Endothelial cell (in vitro differentiated cells): Measurements from ENCODE around the gene SLC16A3. TPM values are rescaled to one million over a fixed set of nuclear protein-coding genes. Genes with fewer than 3 reads are reported as not detected.
"Not testable (repeated sequence)": the region's sequence is repeated elsewhere in the genome, so short reads cannot be mapped to it uniquely, and the experiment has no call there.

ENCODE experiments used
- DNase-seq: peaks from one replicate; pipeline ENCODE4 v3.0.0; 2021; ENCODE audit warnings: low spot score
- H3K27ac Mint-ChIP-seq: one replicate; pipeline ENCODE4 v1.8.0; 2021; ENCODE audit warnings: mixed read lengths, inconsistent platforms; ENCODE audit not compliant: unreplicated experiment
- H3K27me3 Mint-ChIP-seq: one replicate; pipeline ENCODE4 v1.8.0; 2021; ENCODE audit warnings: mild to moderate bottlenecking, moderate library complexity, mixed read lengths, inconsistent platforms; ENCODE audit not compliant: unreplicated experiment
- H3K36me3 Mint-ChIP-seq: one replicate; pipeline ENCODE4 v1.8.0; 2021; ENCODE audit warnings: mild to moderate bottlenecking, low read depth, mixed read lengths, inconsistent platforms; ENCODE audit not compliant: unreplicated experiment
- H3K4me1 Mint-ChIP-seq: one replicate; pipeline ENCODE4 v1.8.0; 2021; ENCODE audit warnings: mild to moderate bottlenecking, mixed read lengths, inconsistent platforms; ENCODE audit not compliant: unreplicated experiment
- H3K4me3 Mint-ChIP-seq: one replicate; pipeline ENCODE4 v1.8.0; 2021; ENCODE audit warnings: mild to moderate bottlenecking, mixed read lengths, inconsistent platforms; ENCODE audit not compliant: unreplicated experiment
- H3K9me3 Mint-ChIP-seq: one replicate; pipeline ENCODE4 v1.8.0; 2021; ENCODE audit warnings: mixed read lengths, inconsistent platforms; ENCODE audit not compliant: unreplicated experiment
- CTCF ChIP-seq: fragments of 200-600 bp; sonication (generic); IDR thresholded peaks from one replicate; pipeline ENCODE4 v1.5.0; 2021; ENCODE audit warnings: antibody characterized with exemption; ENCODE audit not compliant: unreplicated experiment
- total RNA-seq: library from RNA; stranded (reverse); fragmentation: NEBNext Ultra II Directional; extraction: Animal tissue kit (Norgen Biotek cat#: 25700); gene quantifications from one replicate; pipeline ENCODE4 v1.2.1, GENCODE V29; 2021; ENCODE audit not compliant: unreplicated experiment

Gene SLC16A3
- total RNA-seq, 1 donor from 2014 or later: 76.2 TPM

GRCh38 chr17:82257473-82257872, 28.6 kb downstream of the SLC16A3 start:
- no peak for DNase-seq
- H3K27ac Mint-ChIP-seq: peak overlapping the region; percentile 48
- no peak for TF ChIP-seq CTCF

GRCh38 chr17:82258555-82258954, 29.7 kb downstream of the SLC16A3 start:
- Mint-ChIP-seq H3K27ac (no peak overlapping the region), H3K4me1 (no peaks in the 10 kb centered on the region), H3K9me3 (no peaks in the 10 kb centered on the region), H3K4me3 (no peak overlapping the region), H3K36me3 (peaks cover 65% of the 10 kb centered on the region), H3K27me3 (peaks cover 1% of the 10 kb centered on the region)
- no peak for DNase-seq
- TF ChIP-seq CTCF: no peak

More at GRCh38 chr17:82257473-82257872, 28.6 kb downstream of the SLC16A3 start:
- Mint-ChIP-seq H3K4me1 (peaks cover under 1% of the 10 kb centered on the region), H3K4me3 (peak overlapping the region; percentile 8), H3K27me3 (peaks cover 2% of the 10 kb centered on the region), H3K9me3 (no peaks in the 10 kb centered on the region), H3K36me3 (peaks cover 71% of the 10 kb centered on the region)

GRCh38 chr17:82259972-82260961, 31.4 kb downstream of the SLC16A3 start:
- H3K9me3 Mint-ChIP-seq, DNase-seq, H3K4me1 Mint-ChIP-seq, H3K27ac Mint-ChIP-seq, H3K27me3 Mint-ChIP-seq: not testable (repeated sequence)
- Mint-ChIP-seq H3K4me3 (peak overlapping the region; percentile 61), H3K36me3 (peaks cover 76% of the 10 kb centered on the region)

GRCh38 chr17:82262344-82262743, 33.5 kb downstream of the SLC16A3 start:
- H3K4me3 Mint-ChIP-seq: peak overlapping the region; percentile 65
- peaks cover 3% of the 10 kb centered on the region for H3K4me1 Mint-ChIP-seq
- no peak overlapping the region for H3K27ac Mint-ChIP-seq
- H3K27me3 Mint-ChIP-seq: peaks cover 1% of the 10 kb centered on the region
- peaks cover 77% of the 10 kb centered on the region for H3K36me3 Mint-ChIP-seq
- TF ChIP-seq CTCF: no peak
- H3K9me3 Mint-ChIP-seq: no peaks in the 10 kb centered on the region
- DNase-seq: no peak

GRCh38 chr17:82263641-82264040, 34.8 kb downstream of the SLC16A3 start:
- H3K36me3 Mint-ChIP-seq: peaks cover 71% of the 10 kb centered on the region
- no peak for DNase-seq
- no peak for TF ChIP-seq CTCF
- no peak overlapping the region for H3K4me3 Mint-ChIP-seq
- H3K27ac Mint-ChIP-seq: no peak overlapping the region
- no peaks in the 10 kb centered on the region for H3K9me3 Mint-ChIP-seq
- H3K27me3 Mint-ChIP-seq: peaks cover 3% of the 10 kb centered on the region
- peaks cover 3% of the 10 kb centered on the region for H3K4me1 Mint-ChIP-seq
